Stimulated activated CD8-positive, alpha-beta memory T cell treated with anti-CD3 and anti-CD28 coated beads, Interleukin-12 subunit alpha, Interleukin-12 subunit beta, amount 100 ng/mL, for 24 hours (primary cell): Measurements from ENCODE around the gene SFXN5.
"Not testable (repeated sequence)": the region's sequence is repeated elsewhere in the genome, so short reads cannot be mapped to it uniquely, and the experiment has no call there.

Experiments
- DNase-seq: peaks from one replicate; pipeline ENCODE4 v3.0.0-alpha.2; 2020; ENCODE audit errors: extremely low read depth

The SFXN5 gene

DNA sequence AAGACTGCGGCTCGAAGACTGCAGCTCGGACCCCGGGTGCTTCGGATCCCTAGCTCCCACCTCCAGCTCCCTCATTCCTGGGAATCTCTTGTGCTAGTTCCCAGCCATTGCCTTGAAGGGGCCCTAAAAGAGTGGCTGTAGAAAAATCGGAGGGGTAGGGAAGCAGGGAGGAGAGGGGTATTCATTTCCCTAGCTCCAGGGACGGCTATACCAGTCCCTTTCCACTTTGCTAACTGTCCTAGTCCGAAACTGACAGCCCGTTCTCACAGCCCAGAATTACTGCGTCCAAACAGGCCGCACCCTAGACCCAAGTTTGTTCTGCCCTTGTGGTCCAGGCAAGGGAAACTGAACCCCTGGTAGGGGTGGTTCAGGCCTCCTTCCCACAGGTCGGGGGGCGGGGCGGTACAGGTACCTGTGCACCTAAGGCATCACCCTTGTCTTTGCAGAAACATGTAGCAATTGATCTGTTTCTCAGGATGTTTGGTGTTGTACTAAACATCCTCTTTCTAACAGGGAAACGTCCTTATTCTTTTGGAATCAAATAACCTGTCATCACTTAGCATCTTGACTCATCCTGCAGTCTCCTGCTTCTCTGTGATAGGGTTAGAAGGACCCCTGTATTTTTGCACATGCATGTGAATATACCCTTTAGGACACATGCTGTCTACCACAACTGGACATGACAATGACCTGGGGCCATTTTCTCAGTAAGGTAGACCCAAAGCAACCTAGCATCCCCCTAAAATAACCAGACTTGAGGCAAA lies 150.2 kb downstream of the SFXN5 start:
- no peak for DNase-seq

GRCh38 chr2:72920318-72921087 lies 151.0 kb downstream of the SFXN5 start:
- DNase-seq, result no peak

DNA sequence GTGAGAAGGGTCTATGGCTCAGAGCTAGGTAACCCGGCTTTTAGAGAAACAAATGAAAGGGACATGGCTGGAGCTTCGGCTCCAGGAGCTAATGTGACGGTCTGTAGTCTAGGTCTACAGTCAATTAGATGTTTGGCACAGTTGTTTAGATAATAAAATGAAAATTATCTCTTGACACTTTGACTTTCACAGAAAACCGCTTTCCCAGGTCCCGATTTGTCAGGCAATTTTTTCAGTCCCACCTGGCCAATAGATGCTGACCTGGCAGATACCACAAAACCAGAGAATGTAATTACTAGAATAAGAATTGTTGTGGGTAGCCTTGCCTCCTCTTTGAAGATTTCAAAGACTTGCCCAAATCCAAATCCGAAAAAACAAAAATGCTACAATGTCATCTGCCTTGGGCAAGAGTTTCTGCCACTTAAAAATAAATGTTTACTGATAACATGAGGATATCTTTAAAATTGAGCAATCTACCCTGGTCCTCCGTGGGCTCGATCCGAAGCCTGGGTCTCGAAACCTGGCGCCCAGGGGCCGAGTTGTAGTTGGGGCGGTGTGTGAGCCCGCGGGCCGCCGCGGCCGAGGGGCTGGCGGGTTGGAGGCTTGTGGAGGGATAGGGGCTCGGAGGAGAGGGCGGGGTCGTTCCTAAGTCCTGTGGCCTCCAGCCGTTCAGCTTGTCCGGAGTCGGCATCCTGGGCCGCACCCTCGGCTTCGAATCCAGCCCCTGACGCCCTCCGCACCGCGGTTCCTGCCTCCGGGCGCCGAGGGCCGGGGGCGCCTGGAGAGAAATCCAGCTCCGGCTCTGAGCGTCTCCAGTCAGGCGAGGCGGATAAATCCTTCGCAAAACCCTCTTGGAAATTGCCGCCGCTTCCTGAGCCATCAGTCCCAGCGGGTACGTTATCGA lies 151.8 kb downstream of the SFXN5 start:
- no peak for DNase-seq

DNA sequence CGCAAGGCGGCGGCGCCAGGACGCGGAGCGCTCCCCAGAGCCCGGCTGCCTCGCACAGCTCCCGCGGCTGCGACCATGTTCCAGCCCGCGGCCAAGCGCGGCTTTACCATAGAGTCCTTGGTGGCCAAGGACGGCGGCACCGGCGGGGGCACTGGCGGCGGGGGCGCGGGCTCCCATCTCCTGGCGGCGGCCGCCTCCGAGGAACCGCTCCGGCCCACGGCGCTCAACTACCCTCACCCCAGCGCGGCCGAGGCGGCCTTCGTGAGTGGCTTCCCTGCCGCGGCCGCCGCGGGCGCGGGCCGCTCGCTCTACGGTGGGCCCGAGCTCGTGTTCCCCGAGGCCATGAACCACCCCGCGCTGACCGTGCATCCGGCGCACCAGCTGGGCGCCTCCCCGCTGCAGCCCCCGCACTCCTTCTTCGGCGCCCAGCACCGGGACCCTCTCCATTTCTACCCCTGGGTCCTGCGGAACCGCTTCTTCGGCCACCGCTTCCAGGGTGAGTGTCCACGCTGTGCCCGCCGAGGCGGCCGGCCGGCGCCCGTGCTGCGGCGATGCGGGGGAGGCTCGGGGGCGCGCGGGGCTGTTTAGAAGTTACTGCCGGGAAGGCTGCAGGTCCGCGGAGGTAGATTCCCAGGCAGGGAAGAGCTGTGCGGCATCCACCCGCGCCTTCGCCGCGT lies 153.5 kb downstream of the SFXN5 start:
- DNase-seq, result no peak

DNA sequence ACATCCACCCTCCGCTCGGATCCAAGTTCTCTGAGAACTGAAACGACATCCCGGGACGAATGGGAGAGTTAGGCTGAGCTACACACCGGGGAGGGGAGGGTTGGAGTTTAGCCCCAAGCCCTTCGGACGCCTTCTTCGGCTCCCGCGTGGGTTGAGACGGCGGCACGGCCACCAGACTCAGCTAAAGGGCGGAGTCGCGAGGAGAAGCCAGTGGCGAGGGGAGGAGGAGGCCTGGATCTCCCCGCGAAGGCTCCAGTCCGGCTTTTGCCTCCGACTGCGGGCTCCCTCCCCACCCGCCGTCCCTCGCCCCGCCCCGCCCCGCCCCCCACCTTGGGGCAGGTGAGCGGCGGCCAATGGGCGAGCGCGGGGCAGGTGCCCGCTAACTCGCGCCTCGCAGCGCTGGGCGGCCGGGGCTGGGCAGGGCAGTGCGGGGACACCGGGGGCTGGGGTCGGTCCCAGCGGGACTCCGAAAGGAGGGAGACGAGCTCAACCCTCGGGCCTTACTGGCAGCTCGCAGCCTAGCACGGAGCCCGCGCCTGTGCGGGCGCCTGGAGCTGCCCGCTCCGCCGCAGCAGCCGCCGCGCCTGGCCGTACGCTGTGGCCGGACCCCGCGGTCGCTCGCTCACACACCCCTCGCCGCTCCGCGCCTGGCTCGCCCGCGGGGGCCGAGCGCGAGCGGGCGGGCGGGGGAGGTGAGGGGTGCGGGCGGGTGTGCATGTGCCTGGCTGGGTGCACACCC lies 154.2 kb downstream of the SFXN5 start, which contains the start of gene EMX1:
TSS of gene EMX1 (plus strand) at position 382 of the 739 bp plus-strand sequence. CDS start at position 716, 334 bp downstream.
- no peak for DNase-seq

DNA sequence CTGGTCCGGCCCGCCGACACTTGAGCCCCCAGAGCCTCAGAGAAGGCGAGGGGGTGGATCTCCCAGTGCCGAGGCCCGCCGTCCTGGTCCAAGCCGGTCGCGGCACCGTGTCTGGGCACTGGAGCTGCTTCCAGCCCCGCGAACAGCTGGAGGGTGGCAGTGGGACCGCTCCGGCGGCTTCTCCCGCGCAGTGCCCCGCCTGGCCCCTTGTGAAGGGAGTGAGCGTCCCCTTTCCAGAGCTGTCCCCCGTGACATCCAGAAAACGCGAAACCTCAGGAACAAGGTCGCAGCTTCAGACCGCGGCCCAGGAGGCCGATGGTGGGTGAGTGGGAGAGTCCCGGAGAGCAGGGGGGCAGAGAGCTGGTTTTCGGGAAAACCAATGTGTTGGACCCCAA lies 154.8 kb downstream of the SFXN5 start:
- DNase-seq, result no peak

DNA sequence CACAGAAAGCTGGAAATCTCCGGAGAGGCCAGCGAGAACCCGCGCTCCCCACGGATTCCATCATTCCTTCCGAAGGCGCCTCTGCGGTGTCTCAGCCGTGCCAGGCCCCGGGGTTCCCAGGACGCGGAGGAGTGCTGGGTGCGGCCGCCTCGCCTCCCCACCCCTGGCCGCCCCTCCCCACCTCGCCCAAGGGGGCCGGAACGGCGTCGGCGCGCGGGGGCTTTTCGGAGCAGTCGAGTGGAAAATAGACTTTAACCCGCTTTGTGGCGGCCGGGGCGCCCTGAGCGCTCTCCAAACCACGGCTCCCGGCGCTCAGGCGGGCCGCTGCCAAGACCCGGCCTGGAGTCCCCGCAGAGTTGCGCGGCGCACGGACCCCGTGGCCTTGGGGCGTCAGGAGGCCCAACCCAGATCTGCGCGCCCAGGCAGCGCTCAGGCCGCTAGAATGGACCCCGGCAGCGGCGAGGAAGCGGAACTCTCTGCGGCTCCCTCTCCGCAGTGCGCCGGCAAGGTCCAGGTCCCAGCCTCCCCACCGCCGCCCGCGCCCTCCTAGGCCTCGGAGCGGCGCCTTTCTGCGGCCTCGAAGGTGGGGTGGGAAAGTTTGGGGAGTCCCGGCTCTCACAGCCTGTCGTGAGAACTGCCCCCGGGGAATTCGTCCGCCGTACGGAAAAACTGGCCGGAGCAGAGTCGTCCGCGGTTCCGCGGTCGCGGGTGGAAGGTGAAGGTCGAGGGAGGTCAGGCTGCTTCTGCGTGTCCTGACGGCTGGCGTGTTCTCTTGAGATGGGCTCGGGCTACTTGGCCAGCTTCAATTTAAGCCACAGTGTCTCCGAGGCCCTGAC lies 155.4 kb downstream of the SFXN5 start:
- DNase-seq, result no peak

DNA sequence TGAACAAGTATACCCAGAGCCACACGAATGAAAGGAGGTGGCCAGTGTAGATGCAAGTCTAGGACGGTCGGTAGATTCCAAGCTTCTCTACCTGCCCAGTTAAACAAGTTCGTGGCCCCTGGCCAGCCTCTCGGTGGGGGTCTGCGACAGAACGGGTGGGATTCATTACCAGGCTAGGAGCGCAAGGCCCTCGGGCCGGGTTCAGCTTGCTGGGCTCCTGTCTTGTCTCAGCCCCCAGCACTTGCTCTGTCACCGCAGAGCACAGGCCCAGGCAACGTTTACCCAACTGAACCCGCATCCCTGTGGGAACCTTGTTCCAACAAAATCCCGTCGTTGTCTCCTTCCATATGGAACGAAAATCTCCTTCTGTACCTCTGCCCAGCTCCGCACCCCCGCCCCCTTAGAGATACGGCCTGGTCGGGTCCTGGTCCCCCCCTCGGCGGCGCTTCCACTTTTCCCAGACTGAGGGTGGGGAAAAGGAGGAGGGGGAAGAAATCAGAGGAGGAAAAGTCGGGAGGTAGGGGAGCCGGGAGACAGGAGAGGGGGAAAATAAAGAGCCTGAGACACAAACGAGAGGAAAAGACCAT lies 156.1 kb downstream of the SFXN5 start:
- DNase-seq, result no peak

DNA sequence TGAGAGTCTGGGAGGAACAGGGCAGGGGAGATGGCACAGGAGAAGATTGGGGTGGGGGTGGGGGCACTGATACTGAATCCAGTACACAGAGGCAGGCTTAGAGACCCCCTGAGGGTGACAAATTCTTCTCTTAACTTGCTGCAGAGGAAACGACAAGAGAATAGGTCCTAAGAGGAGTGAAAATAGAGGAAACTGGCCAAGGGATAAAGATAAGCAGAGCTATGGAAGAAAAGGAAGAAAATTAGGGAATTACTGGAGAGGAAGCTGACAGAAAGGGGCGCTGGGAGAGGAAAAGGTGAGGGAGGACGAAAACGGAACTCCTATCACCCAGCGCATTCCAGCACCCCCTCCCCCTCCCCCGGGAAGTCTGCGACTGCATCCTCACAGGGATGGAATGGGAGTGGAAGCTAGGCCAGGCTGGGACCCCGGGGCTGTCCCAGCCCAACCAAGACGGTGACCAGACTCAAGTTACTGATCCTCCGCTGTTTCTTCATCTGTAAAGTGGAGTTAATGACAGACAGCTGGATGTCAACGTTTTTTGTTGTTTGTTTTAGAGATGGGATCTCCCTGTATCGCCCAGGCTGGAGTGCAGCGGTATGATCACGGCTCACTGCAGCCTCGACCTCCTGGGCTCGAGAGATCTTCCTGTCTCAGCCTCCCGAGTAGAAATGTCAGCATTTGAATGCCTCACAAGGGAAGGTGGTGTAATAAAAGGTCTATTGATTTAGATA lies 156.8 kb downstream of the SFXN5 start:
- DNase-seq, result no peak

GRCh38 chr2:72914206-72914559 lies 157.3 kb downstream of the SFXN5 start:
- DNase-seq, result no peak

DNA sequence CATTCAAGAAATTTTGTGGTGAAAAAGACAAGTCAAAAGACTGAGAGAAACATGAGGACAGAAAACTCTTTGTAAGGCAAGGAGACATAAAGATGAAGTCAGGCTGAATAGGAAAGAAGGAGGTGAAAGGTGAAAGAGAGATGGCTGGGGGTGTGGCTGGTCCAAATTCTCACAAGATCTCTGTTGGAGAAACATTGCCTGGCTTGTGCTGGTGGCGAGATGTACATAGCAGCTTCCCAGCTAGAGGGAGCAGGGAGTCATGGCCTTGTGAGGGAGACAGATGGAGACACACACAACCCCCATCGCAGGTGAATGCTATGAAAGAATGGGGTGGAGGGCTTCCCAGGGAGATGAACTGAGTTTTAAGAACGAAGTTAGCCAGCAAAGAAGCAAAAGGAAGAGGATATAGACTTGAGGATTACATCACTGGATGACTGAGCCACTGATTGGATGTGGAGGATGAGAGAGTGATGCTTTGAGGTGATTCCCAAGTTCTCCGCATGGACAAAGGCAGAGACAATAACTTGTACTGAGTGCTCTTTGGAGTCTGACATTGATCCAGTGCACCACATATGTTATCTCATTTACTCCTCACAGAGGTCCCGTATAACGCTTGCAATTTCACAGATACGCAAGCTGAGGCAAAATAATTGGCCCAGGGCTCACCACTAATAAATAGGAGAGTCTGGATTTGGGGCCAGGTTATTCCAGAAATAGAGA lies 157.9 kb downstream of the SFXN5 start:
- no peak for DNase-seq

DNA sequence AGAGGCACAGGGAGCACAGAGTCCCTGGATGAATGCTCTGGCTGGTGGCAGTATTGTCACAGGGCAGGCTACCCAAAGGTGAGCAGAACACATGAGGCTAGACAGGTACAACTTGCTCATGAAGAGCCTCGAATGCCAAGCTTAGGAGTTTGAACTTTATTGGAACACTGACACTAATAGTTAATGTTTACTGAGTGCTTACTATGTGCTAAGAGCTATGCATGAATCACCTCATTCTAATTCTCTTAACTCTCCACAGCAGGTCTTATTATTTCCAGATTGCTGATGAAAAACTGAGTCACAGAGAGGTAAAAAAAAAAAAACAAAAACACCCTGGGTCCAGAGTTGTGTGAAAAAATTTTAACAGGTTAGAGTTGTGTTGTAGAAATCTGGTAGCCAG lies 160.3 kb downstream of the SFXN5 start:
- DNase-seq, result no peak

DNA sequence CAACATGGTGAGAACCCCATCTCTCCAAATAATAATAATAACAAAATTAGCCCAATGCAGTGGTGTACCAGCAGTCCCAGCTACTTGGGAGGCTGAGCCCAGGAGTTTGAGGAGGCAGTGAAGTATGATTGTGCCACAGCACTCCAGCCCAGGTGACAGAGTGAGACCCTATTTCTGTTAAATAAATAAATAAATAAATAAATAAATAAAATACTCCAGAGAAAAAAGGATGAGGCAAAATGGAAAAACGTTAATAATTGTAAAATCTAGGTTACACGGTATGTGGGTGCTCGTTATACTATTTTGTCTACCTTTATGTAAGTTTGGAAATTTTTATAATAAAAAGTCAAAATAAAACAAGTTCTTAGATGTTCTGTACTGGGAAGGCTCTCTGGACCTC lies 162.8 kb downstream of the SFXN5 start:
- no peak for DNase-seq

- DNase-seq, result not testable (repeated sequence)
These were observed 164.1 kb downstream of the SFXN5 start for GRCh38 chr2:72907369-72907768.

GRCh38 chr2:72901426-72901825 lies 170.1 kb downstream of the SFXN5 start:
- DNase-seq, result no peak

GRCh38 chr2:72900191-72900825 lies 171.2 kb downstream of the SFXN5 start:
- no peak for DNase-seq

DNA sequence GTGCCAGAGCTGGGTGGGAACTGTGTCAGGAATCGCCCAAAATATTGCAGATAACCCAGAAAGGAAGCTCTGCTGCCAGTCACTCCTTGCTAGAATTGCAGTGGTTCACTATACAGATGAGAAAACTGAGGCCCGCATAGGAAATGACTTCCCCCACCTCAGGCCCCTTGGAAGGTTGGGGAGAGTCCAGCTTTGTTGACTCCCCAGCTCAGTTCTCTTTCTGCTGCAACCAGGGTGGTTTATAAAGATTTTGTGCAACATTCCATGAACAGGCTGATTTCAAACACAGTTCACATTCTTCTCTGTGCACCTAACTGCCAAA lies 173.0 kb downstream of the SFXN5 start:
- no peak for DNase-seq
